ENCODE data around the gene SPON1.

The SPON1 gene

DNA sequence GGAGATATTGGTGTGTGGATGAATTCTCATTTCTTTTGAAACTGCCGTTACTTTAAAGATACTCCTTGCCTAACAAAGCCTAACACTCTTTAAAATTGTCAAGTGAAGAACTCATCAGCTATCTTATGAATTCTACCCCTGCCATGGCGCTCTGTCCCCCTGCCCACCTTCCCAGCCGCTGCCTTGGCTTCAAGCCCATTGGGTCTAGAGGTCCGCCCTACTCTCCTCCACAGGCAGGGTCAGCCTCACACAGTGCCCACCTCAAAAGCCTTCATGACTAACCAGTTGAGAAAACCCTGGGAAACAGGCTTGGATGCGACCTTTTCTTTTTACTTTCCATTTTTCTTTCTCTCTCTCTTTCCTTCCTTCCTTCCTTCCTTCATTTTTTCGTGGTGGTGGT is 267.9 kb downstream of the SPON1 start:
- Histone ChIP-seq H3K4me2 (ENCODE audit: low read depth, low read length) (no peak overlapping the region), H3K4me3 (ENCODE audit: low read length) (no peak overlapping the region), H3K36me3 (replicated peaks; ENCODE audit: insufficient read depth, low read length) (no peaks in the 10 kb centered on the region), H2AFZ (ENCODE audit: low read length) (no peak overlapping the region), H3K9me3 (replicated peaks; ENCODE audit: insufficient read depth, low read length) (no peaks in the 10 kb centered on the region), H3K4me1 (ENCODE audit: low read length) (no peaks in the 10 kb centered on the region), H3K27ac (ENCODE audit: low read length) (no peak overlapping the region), H3K9me2 (replicated peaks; ENCODE audit: insufficient read depth, low read length) (no peaks in the 10 kb centered on the region), H3F3A (ENCODE audit: insufficient read depth, low read length) (no peaks in the 10 kb centered on the region), H3K27me3 (replicated peaks; ENCODE audit: insufficient read depth, low read length) (no peaks in the 10 kb centered on the region), H3K79me2 (ENCODE audit: low read length) (no peaks in the 10 kb centered on the region), H3K9ac (ENCODE audit: low read length) (no peak overlapping the region), H4K20me1 (ENCODE audit: insufficient read depth, low read length) (no peaks in the 10 kb centered on the region)
- no peak for TF ChIP-seq EZH2phosphoT487 (IDR thresholded peaks at IDR 0.05; ENCODE audit: low read length)
- no peak for TF ChIP-seq EZH2 (optimal IDR thresholded peaks at IDR 0.05; ENCODE audit: low read depth, low read length)
- TF ChIP-seq, protein P1, sequence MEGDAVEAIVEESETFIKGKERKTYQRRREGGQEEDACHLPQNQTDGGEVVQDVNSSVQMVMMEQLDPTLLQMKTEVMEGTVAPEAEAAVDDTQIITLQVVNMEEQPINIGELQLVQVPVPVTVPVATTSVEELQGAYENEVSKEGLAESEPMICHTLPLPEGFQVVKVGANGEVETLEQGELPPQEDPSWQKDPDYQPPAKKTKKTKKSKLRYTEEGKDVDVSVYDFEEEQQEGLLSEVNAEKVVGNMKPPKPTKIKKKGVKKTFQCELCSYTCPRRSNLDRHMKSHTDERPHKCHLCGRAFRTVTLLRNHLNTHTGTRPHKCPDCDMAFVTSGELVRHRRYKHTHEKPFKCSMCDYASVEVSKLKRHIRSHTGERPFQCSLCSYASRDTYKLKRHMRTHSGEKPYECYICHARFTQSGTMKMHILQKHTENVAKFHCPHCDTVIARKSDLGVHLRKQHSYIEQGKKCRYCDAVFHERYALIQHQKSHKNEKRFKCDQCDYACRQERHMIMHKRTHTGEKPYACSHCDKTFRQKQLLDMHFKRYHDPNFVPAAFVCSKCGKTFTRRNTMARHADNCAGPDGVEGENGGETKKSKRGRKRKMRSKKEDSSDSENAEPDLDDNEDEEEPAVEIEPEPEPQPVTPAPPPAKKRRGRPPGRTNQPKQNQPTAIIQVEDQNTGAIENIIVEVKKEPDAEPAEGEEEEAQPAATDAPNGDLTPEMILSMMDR (IDR thresholded peaks at IDR 0.05; ENCODE audit: low read length), result no peak
- no peak for DNase-seq

DNA sequence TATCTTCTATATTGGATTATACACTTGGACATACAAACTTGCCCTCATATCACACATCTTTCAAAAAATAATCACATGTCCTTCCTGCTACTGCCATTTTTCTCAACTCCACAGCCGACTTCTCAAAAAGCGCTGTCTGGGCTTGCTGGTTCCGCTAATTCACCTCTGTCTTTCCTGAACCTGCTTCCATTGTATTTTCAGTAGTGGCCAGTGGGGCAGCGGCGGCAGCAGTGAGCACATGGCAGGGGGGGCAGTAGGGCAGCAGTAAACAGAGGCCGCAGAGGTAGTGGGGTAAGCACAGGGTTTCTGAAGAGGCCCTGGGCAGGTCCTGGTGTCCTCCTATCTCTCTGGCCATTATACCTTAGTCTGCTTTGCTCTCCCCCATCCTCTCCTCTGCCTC is 270.1 kb downstream of the SPON1 start:
- H3K9ac ChIP-seq (ENCODE audit: low read length), result no peak overlapping the region
- no peak overlapping the region for H3K27ac ChIP-seq (ENCODE audit: low read length)
- no peaks in the 10 kb centered on the region for H3K9me2 ChIP-seq (replicated peaks; ENCODE audit: insufficient read depth, low read length)
- DNase-seq, result no peak
- no peaks in the 10 kb centered on the region for H3K36me3 ChIP-seq (replicated peaks; ENCODE audit: insufficient read depth, low read length)
- no peak overlapping the region for H2AFZ ChIP-seq (ENCODE audit: low read length)
- H4K20me1 ChIP-seq (ENCODE audit: insufficient read depth, low read length), result no peaks in the 10 kb centered on the region
- H3K4me1 ChIP-seq (ENCODE audit: low read length), result peaks cover 10% of the 10 kb centered on the region
- no peaks in the 10 kb centered on the region for H3K27me3 ChIP-seq (replicated peaks; ENCODE audit: insufficient read depth, low read length)
- peaks cover 9% of the 10 kb centered on the region; the same call in 1 of the 2 replicates for H3F3A ChIP-seq (ENCODE audit: insufficient read depth, low read length)
- no peaks in the 10 kb centered on the region for H3K79me2 ChIP-seq (ENCODE audit: low read length)
- H3K9me3 ChIP-seq (replicated peaks; ENCODE audit: insufficient read depth, low read length), result no peaks in the 10 kb centered on the region
- no peak for TF ChIP-seq EZH2phosphoT487 (IDR thresholded peaks at IDR 0.05; ENCODE audit: low read length)
- TF ChIP-seq, protein P1 (IDR thresholded peaks at IDR 0.05; ENCODE audit: low read length), result peak; percentile 29
- H3K4me3 ChIP-seq (ENCODE audit: low read length), result no peak overlapping the region
- no peak overlapping the region for H3K4me2 ChIP-seq (ENCODE audit: low read depth, low read length)

DNA sequence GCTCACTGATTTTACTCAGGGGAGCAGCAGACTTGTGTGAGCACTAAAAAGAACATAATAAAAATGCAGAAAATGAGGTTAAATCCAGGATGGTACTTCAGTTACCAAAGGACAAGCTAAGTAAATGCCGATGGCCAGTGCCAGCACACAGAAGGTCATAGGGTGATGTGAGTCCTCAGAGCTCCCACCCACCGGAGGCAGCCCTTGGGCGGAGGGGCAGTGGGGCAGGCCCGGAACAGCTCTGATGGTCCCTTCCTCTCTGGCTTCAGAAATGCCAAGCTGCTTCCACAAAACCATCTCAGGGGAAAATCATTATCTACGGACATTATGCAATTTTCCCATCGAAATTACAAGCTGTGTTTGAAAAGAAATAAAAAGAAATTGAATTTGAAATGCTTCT is 271.9 kb downstream of the SPON1 start:
- H2AFZ ChIP-seq (ENCODE audit: low read length), result no peak overlapping the region
- H3F3A ChIP-seq (ENCODE audit: insufficient read depth, low read length), result peaks cover 15% of the 10 kb centered on the region; the same call in 1 of the 2 replicates
- H3K9me3 ChIP-seq (replicated peaks; ENCODE audit: insufficient read depth, low read length), result no peaks in the 10 kb centered on the region
- no peak overlapping the region for H3K4me2 ChIP-seq (ENCODE audit: low read depth, low read length)
- no peaks in the 10 kb centered on the region for H3K79me2 ChIP-seq (ENCODE audit: low read length)
- TF ChIP-seq, protein P1 (IDR thresholded peaks at IDR 0.05; ENCODE audit: low read length), result no peak
- no peak for TF ChIP-seq EZH2phosphoT487 (IDR thresholded peaks at IDR 0.05; ENCODE audit: low read length)
- TF ChIP-seq EZH2 (optimal IDR thresholded peaks at IDR 0.05; ENCODE audit: low read depth, low read length), result no peak
- H3K27ac ChIP-seq (ENCODE audit: low read length), result no peak overlapping the region
- H3K27me3 ChIP-seq (replicated peaks; ENCODE audit: insufficient read depth, low read length), result no peaks in the 10 kb centered on the region
- no peaks in the 10 kb centered on the region for H3K36me3 ChIP-seq (replicated peaks; ENCODE audit: insufficient read depth, low read length)
- H3K4me1 ChIP-seq (ENCODE audit: low read length), result peaks cover 18% of the 10 kb centered on the region
- no peaks in the 10 kb centered on the region for H4K20me1 ChIP-seq (ENCODE audit: insufficient read depth, low read length)
- no peak overlapping the region for H3K4me3 ChIP-seq (ENCODE audit: low read length)
- H3K9me2 ChIP-seq (replicated peaks; ENCODE audit: insufficient read depth, low read length), result no peaks in the 10 kb centered on the region
- no peak overlapping the region for H3K9ac ChIP-seq (ENCODE audit: low read length)
- DNase-seq, result no peak
